ENCODE measurements around the gene COL23A1. TPM values are rescaled to one million over a fixed set of nuclear protein-coding genes. Genes with fewer than 3 reads are reported as not detected.

The COL23A1 gene
- total RNA-seq, 4 donors from 2014 or later = 0.44 to 0.65 (median 0.57) TPM; not detected in 1

- no peak for TF ChIP-seq CTCF (IDR thresholded peaks at IDR 0.05; ENCODE audit: low read depth)
Measured at GRCh38 chr5:178461004-178461730, 129.0 kb downstream of the COL23A1 start.

GRCh38 chr5:178460598-178460997 lies 129.6 kb downstream of the COL23A1 start:
- no peak for TF ChIP-seq CTCF (IDR thresholded peaks at IDR 0.05; ENCODE audit: low read depth)

- TF ChIP-seq CTCF (IDR thresholded peaks at IDR 0.05; ENCODE audit: low read depth) = no peak
Measured at GRCh38 chr5:178460174-178460573, 130.0 kb downstream of the COL23A1 start.

GRCh38 chr5:178458140-178458539 lies 132.1 kb downstream of the COL23A1 start:
- TF ChIP-seq CTCF (IDR thresholded peaks at IDR 0.05; ENCODE audit: low read depth) = no peak

GRCh38 chr5:178457471-178457870 lies 132.7 kb downstream of the COL23A1 start:
- TF ChIP-seq CTCF (IDR thresholded peaks at IDR 0.05; ENCODE audit: low read depth) = no peak

- no peak for TF ChIP-seq CTCF (IDR thresholded peaks at IDR 0.05; ENCODE audit: low read depth)
Measured at GRCh38 chr5:178455480-178455835, 134.7 kb downstream of the COL23A1 start.

- TF ChIP-seq CTCF (IDR thresholded peaks at IDR 0.05; ENCODE audit: low read depth) = no peak
Measured at GRCh38 chr5:178454821-178455479, 135.2 kb downstream of the COL23A1 start.
